ENCODE results near the gene TARS3. TPM values are rescaled to one million over a fixed set of nuclear protein-coding genes. Genes with fewer than 3 reads are reported as not detected.

TARS3 gene
- total RNA-seq, 1 donor from 2014 or later = 6.9 TPM

DNA sequence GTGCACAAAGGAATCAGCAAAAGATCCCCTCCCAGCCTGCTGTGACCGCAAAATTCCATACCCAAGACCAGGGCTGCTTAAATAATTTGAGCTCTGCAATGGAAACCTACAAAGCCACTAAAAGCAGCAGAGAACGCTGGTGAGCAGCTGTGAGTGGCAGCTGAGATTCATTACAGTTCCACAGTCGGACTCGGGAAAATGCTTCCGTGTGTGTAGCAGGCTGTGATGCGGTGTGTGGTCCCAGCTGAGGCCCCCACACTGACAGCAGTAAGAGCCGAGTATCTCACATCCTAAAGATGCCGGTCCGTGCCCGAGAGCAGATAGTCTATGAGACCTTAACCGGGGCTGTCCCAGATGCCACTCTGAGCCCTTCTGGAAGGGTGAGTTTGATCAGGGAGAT, 109.5 kb downstream of the TARS3 start:
- intact Hi-C loops (cut with DNase I) = no loop called here
- TF ChIP-seq POLR2AphosphoS5 (IDR thresholded peaks at IDR 0.05; ENCODE audit: insufficient read depth in 1 of 2, low read depth in 1 of 2) (no peak), POLR2A (IDR thresholded peaks at IDR 0.05) (no peak)
- TF ChIP-seq, protein P1, sequence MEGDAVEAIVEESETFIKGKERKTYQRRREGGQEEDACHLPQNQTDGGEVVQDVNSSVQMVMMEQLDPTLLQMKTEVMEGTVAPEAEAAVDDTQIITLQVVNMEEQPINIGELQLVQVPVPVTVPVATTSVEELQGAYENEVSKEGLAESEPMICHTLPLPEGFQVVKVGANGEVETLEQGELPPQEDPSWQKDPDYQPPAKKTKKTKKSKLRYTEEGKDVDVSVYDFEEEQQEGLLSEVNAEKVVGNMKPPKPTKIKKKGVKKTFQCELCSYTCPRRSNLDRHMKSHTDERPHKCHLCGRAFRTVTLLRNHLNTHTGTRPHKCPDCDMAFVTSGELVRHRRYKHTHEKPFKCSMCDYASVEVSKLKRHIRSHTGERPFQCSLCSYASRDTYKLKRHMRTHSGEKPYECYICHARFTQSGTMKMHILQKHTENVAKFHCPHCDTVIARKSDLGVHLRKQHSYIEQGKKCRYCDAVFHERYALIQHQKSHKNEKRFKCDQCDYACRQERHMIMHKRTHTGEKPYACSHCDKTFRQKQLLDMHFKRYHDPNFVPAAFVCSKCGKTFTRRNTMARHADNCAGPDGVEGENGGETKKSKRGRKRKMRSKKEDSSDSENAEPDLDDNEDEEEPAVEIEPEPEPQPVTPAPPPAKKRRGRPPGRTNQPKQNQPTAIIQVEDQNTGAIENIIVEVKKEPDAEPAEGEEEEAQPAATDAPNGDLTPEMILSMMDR (IDR thresholded peaks at IDR 0.05) = no peak

DNA sequence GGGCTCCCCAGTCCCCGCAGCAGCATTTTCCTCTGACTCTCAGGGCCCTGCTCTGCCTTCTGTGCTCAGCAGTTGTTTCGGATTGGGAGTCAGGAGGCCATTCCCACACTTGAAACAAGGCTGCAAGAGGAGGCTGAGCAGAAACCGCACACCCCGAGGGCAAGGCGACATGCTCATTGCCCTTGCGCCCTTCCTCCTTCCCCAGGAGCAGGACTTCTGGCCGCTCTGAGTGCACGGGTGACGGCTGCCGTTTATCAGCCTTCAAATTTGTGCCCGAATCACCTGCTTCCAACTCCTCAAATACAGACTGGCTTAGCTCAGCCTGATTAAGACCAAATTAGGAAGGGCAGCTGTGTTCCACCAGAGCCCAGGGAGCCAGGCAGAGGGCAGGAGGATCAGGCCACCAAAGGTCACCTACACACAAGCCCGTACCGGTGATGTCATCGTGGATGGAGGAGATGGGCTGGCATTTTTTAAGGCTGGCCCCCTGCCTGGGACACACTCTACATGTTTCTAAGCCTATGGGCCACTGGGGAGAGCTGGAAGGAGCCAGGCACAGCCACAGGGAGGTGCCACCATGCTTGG, 110.2 kb downstream of the TARS3 start:
- intact Hi-C loops (cut with DNase I) = no loop called here

More for the DNA sequence above, 109.5 kb downstream of the TARS3 start:
- H3K4me1 ChIP-seq = peaks cover 21% of the 10 kb centered on the region
- H3K27ac ChIP-seq = no peak overlapping the region
- no peaks in the 10 kb centered on the region for H3K27me3 ChIP-seq
- no peaks in the 10 kb centered on the region for H3K9me3 ChIP-seq
- no peak for DNase-seq (ENCODE audit: extremely low spot score in 2 of 2)
- H3K36me3 ChIP-seq = no peaks in the 10 kb centered on the region
- no peak overlapping the region for H3K4me3 ChIP-seq

DNA sequence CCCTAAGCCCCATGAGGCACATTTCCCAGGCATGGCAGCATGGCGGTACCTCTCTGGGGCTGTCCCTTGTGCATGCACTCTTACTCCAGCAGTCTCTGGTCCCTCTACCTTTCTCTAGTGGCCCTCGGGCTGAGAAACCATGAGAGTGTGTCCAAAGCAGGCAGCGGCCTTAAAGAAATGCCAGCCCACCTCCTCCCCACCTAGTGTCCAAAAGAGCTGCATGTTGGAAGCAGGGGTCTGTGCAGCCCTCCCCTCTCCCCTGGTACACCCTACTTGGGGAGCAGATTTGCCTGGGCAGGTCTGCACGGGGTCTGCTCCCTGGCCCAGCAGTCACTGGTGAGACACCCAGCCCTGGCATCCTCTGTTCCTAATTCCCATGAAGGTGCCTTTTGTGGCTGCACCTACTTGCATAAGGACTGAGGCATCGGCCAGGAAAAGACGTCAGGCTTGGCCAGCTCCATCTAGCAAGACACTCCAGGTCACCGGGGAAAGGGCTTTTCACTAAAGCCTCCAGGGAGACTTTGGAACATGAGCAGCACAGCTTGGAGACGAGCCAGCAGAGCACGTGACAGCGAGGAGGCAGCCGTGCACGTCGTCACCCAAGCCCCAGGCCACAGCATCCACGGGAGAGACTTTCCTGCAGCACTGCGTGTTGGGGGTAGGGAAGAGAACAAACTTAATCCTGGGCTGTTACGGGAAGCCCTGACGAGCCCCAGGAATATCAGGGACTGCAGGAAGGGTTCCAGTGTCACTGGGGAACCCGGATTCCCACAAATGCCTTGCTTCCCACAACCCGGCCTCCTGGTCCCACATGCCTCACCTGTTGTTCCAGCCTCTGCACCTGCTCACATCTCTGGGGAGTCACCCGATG, 110.9 kb downstream of the TARS3 start:
- peaks cover 21% of the 10 kb centered on the region for H3K4me1 ChIP-seq
- DNase-seq (ENCODE audit: extremely low spot score in 2 of 2) = no peak
- no peaks in the 10 kb centered on the region for H3K9me3 ChIP-seq
- intact Hi-C loops (cut with DNase I) = no loop called here
- no peak overlapping the region for H3K4me3 ChIP-seq
- no peak overlapping the region for H3K27ac ChIP-seq
- H3K36me3 ChIP-seq = no peaks in the 10 kb centered on the region
- TF ChIP-seq, protein P1 (IDR thresholded peaks at IDR 0.05) = no peak
- TF ChIP-seq POLR2A (IDR thresholded peaks at IDR 0.05) (no peak), POLR2AphosphoS5 (IDR thresholded peaks at IDR 0.05; ENCODE audit: insufficient read depth in 1 of 2, low read depth in 1 of 2) (no peak)
- no peaks in the 10 kb centered on the region for H3K27me3 ChIP-seq

More for the DNA sequence above, 110.2 kb downstream of the TARS3 start:
- Histone ChIP-seq H3K4me3 (no peak overlapping the region), H3K27ac (no peak overlapping the region), H3K27me3 (no peaks in the 10 kb centered on the region), H3K9me3 (no peaks in the 10 kb centered on the region), H3K4me1 (peaks cover 21% of the 10 kb centered on the region), H3K36me3 (no peaks in the 10 kb centered on the region)
- TF ChIP-seq POLR2AphosphoS5 (IDR thresholded peaks at IDR 0.05; ENCODE audit: insufficient read depth in 1 of 2, low read depth in 1 of 2) (no peak), POLR2A (IDR thresholded peaks at IDR 0.05) (no peak)
- TF ChIP-seq, protein P1 (IDR thresholded peaks at IDR 0.05) = no peak
- no peak for DNase-seq (ENCODE audit: extremely low spot score in 2 of 2)

DNA sequence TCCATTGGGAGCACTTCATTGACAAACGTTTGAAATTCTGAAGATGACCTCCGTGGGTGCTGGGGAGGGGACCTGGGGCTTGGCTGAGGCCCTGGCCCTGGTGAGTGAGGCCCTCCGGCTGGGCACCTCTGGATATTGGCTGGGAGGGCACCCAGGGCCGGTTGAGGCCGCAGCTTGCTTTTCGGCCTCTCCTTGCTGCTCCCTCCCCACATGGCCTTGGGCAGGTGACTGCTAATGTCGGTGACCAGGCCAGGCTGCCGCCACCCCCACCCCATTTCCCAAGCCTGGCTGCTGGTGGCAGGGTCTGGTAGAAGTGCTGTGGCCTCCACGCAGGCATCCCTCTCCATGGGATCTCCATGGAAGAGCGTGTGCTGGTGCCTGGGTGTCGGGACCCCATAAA, 111.6 kb downstream of the TARS3 start:
- H3K4me1 ChIP-seq = peaks cover 21% of the 10 kb centered on the region
- no peaks in the 10 kb centered on the region for H3K27me3 ChIP-seq
- no peak overlapping the region for H3K27ac ChIP-seq
- intact Hi-C loops (cut with DNase I) = no loop called here
- H3K36me3 ChIP-seq = no peaks in the 10 kb centered on the region
- no peak overlapping the region for H3K4me3 ChIP-seq
- DNase-seq (ENCODE audit: extremely low spot score in 2 of 2) = no peak
- TF ChIP-seq, protein P1 (IDR thresholded peaks at IDR 0.05) = no peak
- TF ChIP-seq POLR2A (IDR thresholded peaks at IDR 0.05) = no peak
- TF ChIP-seq POLR2AphosphoS5 (IDR thresholded peaks at IDR 0.05; ENCODE audit: insufficient read depth in 1 of 2, low read depth in 1 of 2) = no peak
- H3K9me3 ChIP-seq = no peaks in the 10 kb centered on the region

Measured in vagina (tissue), 2 donors.